ENCODE results near the gene POU3F3.

POU3F3 gene

GRCh38 chr2:104847586-104848160 lies 6.2 kb upstream of the POU3F3 start:
- DNase-seq (ENCODE audit: low read depth): no peak

DNA sequence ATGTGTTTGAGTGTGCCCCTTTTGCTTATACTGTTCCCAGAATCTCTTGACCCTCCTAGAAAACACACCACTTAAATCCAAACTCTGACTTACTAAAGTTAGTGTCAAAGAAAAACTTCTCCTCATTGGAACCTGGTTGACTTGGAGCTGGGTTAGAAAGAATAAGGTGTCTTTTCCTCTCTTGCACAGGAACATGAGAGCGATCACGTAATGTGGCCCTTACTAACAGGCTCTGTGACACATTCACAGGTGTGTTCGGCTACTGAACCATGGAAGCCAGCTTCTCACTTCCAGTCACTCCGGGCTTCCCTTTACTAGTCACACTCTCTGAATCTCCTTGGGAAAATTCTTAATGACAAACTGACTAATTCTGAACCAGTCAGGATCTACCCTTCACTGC lies 5.4 kb upstream of the POU3F3 start:
- no peak for DNase-seq (ENCODE audit: low read depth)

- no peak for DNase-seq (ENCODE audit: low read depth)
Observed at GRCh38 chr2:104849101-104849500, 4.8 kb upstream of the POU3F3 start.

- DNase-seq (ENCODE audit: low read depth): peak; percentile 23
Observed at GRCh38 chr2:104849618-104850141, 4.2 kb upstream of the POU3F3 start.

DNA sequence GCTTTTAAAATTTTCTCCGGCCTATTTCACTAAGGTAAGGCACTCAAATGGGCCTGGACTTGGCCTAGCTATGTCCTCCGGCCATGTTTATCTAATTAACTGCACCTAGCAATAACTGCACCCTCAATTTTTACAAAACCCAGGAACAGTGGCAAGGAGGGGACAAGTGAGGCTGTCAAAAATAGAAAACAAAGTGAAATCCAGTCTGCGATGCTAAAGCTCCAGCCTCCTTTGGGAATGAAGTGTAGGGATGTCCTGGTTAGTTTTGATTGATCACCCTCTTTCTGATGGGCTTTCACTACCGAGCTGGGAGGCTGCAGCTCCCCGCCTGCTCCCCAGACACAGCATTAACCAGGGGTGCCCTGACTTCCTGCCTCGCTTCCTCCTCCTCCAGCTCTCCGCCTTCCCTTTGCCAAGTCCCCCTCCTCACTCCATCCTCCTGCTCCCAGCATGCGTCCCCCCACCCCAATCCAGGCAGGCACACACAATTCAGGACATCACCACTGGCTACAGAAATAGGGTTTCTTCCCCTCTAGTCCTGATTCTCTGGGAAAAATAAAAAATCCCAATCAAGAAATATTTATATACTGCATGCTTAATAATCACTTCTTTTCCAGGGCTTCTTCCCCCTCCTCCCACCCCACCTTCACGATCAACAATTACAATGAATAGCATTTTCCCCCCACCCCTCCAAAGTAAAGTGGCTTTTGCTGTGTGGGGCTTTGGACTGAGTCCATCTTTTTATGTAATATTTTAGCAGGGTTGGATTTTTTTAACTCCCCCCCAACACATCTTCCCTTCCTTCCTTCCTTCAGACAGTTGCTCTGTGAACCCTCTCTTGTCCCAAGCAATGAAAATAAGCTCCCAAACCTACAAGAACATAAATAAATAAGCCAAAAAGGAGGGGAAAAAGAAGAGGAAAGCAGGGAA lies 3.3 kb upstream of the POU3F3 start:
- DNase-seq (ENCODE audit: low read depth): no peak

DNA sequence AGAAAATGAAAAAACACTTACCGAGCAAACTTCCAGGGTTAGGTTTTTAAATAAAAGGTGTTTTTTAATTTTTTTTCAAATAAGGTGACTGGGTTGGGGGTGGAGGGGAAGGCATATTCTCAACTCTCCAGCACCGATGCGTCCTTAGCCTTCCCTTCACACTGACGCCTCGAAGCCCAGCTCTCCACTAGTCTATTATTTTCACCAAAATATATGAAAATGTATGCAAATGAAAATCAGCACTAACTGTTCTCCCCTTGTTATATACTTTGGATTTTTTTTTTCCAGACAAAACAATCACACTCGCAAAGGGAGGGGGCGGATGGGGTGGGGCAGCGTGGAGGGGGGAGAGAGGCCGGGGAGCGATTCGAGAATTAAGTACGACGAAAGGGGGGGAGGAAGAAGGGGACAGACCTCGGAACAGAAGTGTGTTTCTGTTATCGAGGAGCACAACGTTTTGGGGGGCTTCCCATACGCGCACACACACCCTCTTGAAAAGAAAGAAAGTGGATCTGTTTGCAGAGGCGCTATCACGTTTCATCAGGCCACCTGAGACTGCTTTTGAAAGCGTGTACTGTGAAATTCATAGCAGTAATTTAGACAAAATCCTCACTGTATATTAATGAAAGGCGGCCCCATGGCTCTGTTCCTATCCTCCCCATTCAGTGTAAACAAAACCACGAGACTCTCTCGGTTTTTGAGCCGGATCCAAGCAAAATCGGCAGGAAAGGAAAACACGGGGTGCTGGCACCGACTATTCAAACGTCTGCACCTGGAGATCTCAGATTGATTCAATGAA lies 2.4 kb upstream of the POU3F3 start:
- DNase-seq (ENCODE audit: low read depth): no peak

DNA sequence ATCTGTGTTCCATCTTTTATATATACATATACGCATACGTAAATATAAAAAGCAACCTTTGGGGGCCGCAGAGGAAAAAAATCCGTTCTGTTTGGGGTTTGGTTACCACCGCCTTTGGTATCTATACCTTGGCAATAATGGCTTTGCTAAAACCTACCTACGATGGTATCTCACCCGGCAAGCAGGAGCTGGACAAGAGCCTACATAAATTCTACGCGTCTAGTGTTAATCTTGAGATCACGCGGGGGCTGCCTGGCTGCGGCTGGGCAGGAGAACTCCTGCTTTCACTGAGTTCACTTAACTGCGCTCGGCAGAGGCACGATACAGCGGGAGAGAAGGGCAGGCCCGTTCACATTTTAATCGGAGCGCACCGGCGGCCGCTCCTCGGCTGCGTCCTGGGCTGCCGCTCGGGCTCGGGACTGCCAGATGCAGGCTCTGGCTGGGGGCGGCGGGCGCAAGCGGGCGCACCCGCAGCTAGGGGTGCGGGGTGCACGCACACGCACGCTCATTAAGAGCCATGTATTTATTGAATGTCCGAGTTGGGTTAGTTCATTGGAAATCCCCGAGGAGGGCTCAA lies 1.7 kb upstream of the POU3F3 start:
- DNase-seq (ENCODE audit: low read depth): no peak

GRCh38 chr2:104854498-104855220 lies 744 bp downstream of the POU3F3 start:
- no peak for DNase-seq (ENCODE audit: low read depth)

DNA sequence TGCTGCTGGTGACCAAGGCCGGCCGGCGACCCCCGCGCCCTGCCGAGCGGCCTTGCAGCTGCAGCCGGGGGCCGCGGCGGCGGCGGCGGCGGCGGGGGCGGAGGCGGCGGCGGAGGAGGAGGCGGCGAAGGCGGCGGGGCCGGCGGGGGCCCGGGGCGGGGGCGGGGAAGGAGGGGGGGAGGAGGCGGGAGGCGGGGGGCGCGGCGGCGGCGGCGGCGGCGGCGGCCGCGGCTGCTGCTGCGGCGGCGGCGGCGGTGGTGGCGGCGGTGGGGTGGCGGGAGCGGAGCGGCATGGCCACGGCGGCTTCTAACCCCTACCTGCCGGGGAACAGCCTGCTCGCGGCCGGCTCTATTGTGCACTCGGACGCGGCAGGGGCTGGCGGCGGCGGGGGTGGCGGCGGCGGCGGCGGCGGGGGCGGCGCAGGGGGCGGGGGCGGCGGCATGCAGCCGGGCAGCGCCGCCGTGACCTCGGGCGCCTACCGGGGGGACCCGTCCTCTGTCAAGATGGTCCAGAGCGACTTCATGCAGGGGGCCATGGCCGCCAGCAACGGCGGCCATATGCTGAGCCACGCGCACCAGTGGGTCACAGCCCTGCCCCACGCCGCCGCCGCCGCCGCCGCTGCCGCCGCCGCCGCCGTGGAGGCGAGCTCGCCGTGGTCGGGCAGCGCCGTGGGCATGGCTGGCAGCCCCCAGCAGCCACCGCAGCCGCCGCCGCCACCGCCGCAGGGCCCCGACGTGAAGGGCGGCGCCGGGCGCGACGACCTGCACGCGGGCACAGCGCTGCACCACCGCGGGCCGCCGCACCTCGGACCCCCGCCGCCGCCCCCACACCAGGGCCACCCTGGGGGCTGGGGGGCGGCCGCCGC lies 1.5 kb downstream of the POU3F3 start:
- no peak for DNase-seq (ENCODE audit: low read depth)

DNA sequence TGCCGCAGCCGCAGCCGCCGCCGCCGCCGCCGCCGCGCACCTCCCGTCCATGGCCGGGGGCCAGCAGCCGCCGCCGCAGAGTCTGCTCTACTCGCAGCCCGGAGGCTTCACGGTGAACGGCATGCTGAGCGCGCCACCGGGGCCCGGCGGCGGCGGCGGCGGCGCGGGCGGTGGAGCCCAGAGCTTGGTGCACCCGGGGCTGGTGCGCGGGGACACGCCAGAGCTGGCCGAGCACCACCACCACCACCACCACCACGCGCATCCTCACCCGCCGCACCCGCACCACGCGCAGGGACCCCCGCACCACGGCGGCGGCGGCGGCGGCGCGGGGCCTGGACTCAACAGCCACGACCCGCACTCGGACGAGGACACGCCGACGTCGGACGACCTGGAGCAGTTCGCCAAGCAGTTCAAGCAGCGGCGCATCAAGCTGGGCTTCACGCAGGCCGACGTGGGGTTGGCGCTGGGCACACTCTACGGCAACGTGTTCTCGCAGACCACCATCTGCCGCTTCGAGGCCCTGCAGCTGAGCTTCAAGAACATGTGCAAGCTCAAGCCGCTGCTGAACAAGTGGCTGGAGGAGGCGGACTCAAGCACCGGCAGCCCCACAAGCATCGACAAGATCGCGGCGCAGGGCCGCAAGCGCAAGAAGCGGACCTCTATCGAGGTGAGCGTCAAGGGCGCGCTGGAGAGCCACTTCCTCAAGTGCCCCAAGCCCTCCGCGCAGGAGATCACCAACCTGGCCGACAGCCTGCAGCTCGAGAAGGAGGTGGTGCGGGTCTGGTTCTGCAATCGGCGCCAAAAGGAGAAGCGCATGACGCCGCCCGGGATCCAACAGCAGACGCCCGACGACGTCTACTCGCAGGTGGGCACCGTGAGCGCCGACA lies 2.4 kb downstream of the POU3F3 start:
- DNase-seq (ENCODE audit: low read depth): no peak

GRCh38 chr2:104856973-104857261 lies 3.0 kb downstream of the POU3F3 start:
- no peak for DNase-seq (ENCODE audit: low read depth)

DNA sequence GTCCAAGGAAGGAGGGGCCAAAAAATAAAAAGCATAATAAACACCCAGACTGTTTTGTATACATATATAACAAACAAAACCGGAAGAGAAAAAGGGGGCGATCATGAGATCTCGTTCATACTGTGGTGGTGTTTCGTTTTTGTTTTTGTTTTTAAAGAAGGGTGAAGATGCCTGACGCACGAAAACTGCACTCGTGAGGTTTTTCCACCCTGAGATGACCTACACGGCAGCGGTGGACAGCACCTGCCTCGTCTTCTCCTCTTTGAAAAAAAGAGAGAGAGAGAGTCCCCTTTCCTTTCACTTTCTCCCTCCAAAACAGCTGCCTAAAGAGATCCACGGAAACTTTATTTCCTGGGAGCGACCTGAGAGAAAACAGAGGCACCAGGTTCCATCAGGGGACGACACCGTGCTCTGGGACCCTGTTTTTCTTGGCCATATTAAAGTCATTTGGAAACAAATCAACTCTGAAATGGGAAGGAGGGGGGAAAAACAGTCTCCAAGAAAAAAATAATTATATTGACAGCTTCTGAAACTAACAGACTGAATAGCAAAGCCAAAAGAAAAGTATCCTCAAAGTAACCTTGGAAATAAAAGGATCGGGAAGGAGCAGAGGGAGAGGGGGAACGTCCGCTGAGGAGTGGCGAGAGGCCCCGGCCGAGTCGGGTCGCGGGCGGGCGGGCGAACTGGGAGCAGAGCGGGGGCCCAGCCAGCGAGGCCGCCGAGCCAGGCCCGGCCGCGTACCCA lies 3.5 kb downstream of the POU3F3 start:
- no peak for DNase-seq (ENCODE audit: low read depth)

DNA sequence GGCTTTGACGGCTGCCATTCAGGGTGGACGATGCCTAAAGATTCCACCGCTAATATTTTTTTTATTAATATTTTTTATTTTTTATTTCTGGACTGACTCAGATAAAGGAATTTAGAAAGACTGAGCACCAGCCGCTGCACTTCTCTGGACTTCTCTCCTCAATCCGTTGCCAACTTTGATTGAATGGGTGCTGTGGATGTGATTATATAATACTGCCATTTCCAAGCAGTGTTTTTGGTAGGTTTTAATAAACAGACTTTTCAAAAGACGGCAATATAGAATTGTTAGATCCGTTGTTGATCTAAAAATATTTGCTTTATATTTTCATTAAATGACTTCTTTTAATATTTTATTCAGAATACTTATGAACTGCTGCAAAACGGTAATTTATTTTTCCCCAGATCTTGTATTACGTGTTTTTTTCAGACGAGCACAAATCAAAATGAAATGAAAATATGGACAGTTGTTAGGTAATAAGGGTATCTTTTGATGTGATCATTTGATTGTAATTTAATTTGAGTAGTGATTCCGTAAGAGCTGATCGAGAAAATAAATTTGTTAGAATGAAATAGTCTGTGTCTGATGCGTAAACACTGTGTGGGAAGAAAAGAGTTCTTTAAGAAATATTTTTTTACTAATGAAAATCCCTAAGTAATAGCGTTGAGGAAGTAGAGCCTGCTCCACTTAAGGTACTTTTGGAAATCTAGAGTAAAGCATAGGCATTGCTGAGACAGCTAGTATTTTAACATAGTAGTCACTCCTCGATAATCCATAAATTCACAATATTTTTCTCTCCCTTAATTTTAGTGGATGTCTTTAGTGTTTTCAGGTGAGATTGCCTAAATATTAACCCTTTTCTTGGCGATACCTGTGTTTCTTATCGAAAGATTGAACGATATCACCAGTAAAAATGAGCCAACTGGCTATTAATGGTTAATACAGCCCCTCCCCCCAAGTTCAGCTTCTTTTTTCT lies 4.4 kb downstream of the POU3F3 start:
- no peak for DNase-seq (ENCODE audit: low read depth)

GRCh38 chr2:104859291-104859765 lies 5.4 kb downstream of the POU3F3 start:
- DNase-seq (ENCODE audit: low read depth): no peak

DNA sequence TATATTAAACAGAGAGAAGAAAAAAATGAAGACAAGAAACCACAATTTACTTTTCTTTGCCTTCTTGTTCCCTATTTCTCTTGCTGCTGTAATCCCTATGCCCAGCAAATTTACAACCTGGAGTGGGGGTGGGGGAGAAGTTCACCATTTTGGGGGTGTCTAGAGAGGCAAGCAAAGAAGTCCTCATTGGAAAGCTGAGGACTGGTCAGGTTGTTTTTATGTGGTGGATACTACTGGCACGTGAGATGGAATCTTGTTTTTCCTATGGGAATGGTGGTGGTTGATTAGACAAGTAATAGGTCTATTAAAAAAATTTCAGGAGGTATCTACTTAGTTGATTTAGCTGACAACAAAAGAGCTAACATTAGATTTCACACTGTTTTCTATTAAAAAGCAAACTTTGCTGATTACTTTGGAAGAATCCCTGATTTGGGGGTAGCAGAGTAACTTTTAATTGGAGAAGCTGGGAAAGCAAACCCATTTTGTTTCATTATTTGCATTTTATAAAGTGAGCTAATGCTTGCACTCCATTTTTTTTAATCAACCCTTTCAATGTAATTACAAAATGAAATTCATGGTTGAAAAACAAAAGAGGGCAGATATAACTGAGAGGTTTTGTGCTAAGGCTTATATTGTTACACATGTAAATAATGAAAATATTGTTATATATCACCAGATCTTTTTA lies 6.0 kb downstream of the POU3F3 start:
- no peak for DNase-seq (ENCODE audit: low read depth)

GRCh38 chr2:104860451-104860790 lies 6.5 kb downstream of the POU3F3 start:
- no peak for DNase-seq (ENCODE audit: low read depth)
